Measurements from ENCODE around the gene CARD14. TPM values are rescaled to one million over a fixed set of nuclear protein-coding genes. Genes with fewer than 3 reads are reported as not detected.
A peak's percentile ranks its signal among the peaks of the same experiment; 100 is the strongest.

CARD14 gene
- total and polyA plus RNA-seq, 2 of the 13 experiments (the other 11 are each of a cell fraction or from before 2014, with no cell fraction given), result 0.11 TPM; not detected in 1

GRCh38 chr17:80122026-80122575, 47.7 kb upstream of the CARD14 start (continued):
- TF ChIP-seq ZNF512 (CRISPR knock-in tag; IDR thresholded peaks at IDR 0.05) (no peak), ZNF256 (CRISPR knock-in tag; conservative IDR thresholded peaks at IDR 0.05) (no peak), SETDB1 (CRISPR knock-in tag; IDR thresholded peaks at IDR 0.05; ENCODE audit: borderline replicate concordance) (no peak)

DNA sequence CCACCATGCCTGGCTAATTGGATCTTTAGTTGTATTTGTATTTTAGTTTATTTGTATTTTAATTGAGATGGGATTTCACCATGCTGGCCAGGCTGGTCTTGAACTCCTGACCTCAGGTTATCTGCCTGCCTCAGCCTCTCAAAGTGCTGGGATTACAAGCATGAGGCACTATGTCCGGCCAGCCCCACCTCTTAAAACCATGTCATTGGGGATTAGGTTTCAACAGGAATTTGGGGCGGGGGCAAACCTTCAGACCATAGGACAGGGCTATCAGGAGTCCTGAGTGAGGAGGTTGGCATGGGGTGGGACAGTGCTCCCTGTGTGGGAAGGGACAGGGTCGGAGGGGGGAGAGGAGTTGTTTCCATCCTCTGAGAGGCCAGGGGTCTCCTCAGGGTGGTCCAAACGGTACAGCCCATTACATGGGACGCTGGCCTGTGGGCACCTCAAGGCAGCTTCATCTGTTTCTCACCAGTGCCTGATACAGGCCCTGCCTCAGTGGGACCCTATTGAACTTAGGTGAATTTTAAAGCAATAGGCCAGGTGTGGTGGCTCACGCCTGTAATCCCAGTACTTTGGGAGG, 46.8 kb upstream of the CARD14 start:
- Histone ChIP-seq H3K4me3 (replicated peaks in 1 of 3; ENCODE audit: insufficient read depth in 1 of 3, low read depth in 2 of 3, low read length in 3 of 3) (no peak overlapping the region), H4K20me1 (ENCODE audit: insufficient read depth, low read length) (no peaks in the 10 kb centered on the region), H3K4me1 (ENCODE audit: insufficient read depth, low read length) (peaks cover 20% of the 10 kb centered on the region), H3K27me3 (ENCODE audit: control insufficient read depth in 1 of 2, insufficient read depth in 2 of 2, low read length in 2 of 2) (no peaks in the 10 kb centered on the region; a peak in 2 of 5 replicates), H3K27ac (ENCODE audit: extremely low read length, insufficient read depth, low read length) (no peak overlapping the region), H3K36me3 (replicated peaks in 1 of 2; ENCODE audit: control insufficient read depth in 1 of 2, insufficient read depth in 2 of 2, low read length in 2 of 2) (no peaks in the 10 kb centered on the region), H3K79me2 (ENCODE audit: insufficient read depth, low read length) (no peaks in the 10 kb centered on the region), H3K9ac (ENCODE audit: insufficient read depth, low read depth, low read length) (no peak overlapping the region), H3K9me3 (ENCODE audit: low read length) (no peaks in the 10 kb centered on the region), H3K4me2 (ENCODE audit: low read depth, low read length) (no peak overlapping the region), H2AFZ (ENCODE audit: low read length) (no peak overlapping the region)
- DNase-seq (ENCODE audit: low spot score) (no peak), FAIRE-seq (no peak), ATAC-seq (no peak)
- in situ Hi-C loops (cut with HindIII; ENCODE audit: extremely low pct_ligation_motif_present, low pct_unique_long_range_greater_than_20kb) (loop anchor here (5.0 kb wide), 1 partner anchor 116 kb away; no protein-coding TSS in a partner anchor), intact Hi-C loops (cut with micrococcal nuclease; ENCODE audit: unreplicated experiment) (no loop called here)
- 68% methylated on average over 6 of the region's 6 CpGs for whole genome bisulfite sequencing (ENCODE audit: low lambda C conversion rate)
- no peak for TF ChIP-seq HMG20A (CRISPR knock-in tag; IDR thresholded peaks at IDR 0.05; ENCODE audit: borderline replicate concordance)
- TF ChIP-seq, protein P1, sequence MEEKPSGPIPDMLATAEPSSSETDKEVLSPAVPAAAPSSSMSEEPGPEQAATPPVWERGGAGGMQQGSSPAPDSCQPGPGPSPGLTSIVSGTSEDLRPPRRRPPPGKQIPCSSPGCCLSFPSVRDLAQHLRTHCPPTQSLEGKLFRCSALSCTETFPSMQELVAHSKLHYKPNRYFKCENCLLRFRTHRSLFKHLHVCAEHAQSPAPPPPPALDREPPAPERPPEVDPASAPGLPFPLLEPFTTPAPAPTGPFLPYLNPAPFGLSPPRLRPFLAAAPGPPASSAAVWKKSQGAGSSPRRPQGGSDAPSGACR (CRISPR knock-in tag; IDR thresholded peaks at IDR 0.05), result 0 out of 2 replicates have a peak, but pooled peaks have one; percentile 5
- POLR2A ChIA-PET, result interaction anchor here (0.7 to 1.8 kb wide), 2 partner anchors 25 to 31 kb away, joined by 3 to 6 read pairs; no protein-coding TSS in a partner anchor
- no TSS peak for BruUV-seq (replicated peaks)
- CTCF ChIA-PET (ENCODE audit: low intra/inter-chr PET ratio, low total read pairs), result no interaction called here
